Middle frontal gyrus (tissue), 1 donor: ENCODE measurements around the gene C9orf78.

Experiments
- DNase-seq: peaks from one replicate; pipeline ENCODE4 v3.0.0-alpha.2; 2015; ENCODE audit warnings: low spot score; ENCODE audit errors: extremely low spot score

C9orf78 gene

GRCh38 chr9:129868023-129868871 lies 33.2 kb upstream of the C9orf78 start:
- DNase-seq = no peak

DNA sequence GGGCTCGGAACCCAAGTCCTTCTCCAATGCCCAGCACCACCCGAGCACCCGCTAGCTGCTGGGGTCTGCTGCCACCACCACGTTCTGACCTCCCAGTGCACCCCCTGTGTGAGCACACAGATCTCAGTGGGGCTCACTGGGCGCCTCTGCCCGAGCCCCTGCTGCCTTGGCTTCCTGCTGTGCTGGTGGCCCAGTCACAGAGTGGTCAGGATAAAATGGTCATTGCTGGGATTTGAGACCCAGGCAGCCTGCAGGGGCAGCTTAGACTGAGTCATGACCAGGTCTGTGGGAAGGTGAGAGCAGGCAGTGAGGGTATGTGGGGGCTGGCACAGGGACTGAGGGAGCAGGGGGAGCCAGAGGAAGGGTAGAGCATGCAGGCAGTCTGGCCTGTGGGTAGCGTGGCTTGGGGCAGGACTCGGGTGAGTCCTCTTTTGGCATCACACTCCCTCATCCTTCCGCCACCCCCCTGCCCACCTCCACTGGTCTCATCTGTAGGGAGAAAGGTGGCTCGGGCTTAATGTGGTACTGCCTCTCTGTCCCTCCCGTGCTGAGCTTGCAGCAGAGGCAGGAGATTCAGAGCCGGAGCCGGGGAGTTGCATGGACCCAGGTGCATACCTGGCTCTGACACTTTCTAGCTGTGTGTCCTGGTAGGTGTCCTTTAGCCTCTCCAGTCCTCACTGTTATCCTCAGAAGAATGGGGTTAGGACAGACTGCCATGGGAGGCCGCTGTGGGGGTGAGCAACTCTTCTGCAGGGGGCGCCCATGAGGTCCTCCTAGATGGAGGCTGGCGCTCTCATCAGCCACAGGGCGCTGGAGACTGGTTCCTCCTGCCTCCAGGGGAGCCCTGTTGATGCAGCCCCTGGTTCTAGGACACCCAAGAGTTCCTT lies 32.3 kb upstream of the C9orf78 start:
- no peak for DNase-seq

DNA sequence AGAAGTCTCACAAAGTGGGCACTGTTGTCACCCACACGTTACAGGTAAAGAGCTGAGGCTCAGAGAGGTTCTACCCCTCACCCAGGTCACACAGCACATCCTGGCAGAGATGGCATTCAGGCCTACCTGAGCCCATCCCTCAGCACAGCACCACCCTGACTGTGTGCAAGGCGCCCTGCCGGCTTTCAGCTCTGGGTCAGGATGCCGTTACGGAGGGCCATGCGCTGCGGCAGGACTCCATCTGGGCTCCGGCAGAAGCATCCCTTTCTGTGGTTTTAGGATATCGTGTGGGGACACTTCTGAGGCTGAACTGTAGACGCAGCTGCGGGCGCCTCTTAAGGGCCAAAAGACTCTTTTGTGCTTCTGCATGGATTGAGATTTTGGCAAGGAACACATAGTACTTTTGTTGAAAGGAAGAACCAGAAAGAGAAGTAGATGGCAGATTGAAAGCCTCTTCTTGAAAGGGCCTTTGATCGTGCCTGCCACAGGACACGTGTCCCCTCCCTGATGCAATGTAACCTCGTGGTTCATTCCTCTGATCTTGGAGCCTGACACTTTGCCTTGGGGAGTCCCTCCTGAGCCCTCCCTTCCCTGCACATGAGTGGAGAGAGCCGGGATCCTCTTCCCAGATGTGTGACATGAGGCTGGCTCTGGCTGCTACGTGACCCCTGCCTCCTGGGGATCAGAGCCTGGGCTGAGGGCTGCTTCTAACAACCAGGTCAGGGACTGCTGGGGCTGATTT lies 31.5 kb upstream of the C9orf78 start:
- no peak for DNase-seq

DNA sequence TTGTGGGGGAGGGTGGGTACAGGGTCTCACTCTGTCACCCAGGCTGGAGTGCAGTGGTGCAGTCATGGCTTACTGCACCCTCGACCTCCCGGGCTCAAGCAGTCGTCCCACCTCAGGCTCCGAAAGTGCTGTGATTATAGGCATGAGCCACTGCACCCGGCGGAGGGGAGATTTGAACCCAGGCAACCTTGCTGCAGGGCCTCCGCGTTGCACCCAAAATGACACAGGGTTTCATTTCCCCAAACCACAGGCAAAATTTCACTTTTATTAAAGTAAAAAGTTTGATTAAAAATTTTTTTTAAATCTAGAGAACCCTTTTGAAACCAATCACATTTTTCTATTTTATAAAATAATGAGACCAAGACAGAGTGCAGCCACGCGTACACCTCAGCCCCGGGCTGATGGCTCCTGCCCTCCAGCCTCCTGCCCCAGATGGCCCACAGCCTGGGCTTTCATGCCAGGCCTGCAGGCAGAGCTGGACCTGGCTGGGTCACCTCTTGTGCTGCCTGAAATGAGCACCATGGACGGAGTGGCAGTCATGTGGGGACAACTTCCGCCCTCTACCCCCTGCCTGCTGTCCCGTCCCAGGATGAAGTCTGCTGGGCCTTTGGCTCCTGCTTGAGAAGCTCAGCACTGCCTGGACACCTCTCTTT lies 30.7 kb upstream of the C9orf78 start:
- DNase-seq = no peak

- no peak for DNase-seq
These were observed 30.0 kb upstream of the C9orf78 start for GRCh38 chr9:129864991-129865647.

- no peak for DNase-seq
These were observed 28.1 kb upstream of the C9orf78 start for GRCh38 chr9:129863059-129863690.

GRCh38 chr9:129861447-129861827 lies 26.4 kb upstream of the C9orf78 start:
- no peak for DNase-seq

- DNase-seq = no peak
These were observed 25.8 kb upstream of the C9orf78 start for GRCh38 chr9:129860653-129861446.

DNA sequence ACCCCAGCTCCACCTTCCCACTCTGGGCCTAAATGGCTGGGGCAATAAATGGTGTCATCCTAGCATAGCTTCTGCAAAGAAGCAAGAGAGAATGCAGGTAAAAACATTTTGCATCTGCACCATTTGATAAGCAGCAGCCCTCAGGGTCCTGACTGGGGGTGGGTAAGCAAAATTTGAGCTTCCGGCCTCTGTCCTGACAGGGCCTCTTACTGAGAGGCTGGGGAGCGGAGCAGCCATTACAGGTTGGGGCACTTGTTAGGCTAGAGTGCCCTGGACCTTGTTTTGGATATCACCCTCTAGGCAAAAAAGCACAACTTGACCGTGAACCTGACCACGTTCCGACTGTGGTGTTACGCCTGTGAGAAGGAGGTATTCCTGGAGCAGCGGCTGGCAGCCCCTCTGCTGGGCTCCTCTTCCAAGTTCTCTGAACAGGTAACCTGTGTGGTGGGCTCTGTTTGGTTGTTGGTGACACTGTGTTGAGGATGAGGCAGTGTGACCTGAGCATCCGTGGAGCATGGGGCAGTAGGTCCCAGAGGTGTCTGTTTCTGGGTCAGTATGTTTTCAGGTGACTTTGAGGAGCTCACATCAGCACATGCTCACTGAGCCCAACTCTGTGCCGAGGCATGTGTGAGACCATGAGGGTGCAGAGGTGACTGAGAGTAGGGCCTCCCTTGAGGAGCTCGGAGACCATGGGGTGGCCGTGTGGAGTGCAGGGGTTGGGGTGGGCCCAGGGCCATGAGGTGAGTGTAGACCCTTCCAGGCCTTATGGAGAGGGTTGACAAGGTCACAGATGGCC lies 23.3 kb upstream of the C9orf78 start:
- no peak for DNase-seq

GRCh38 chr9:129857207-129857606 lies 22.1 kb upstream of the C9orf78 start:
- no peak for DNase-seq

DNA sequence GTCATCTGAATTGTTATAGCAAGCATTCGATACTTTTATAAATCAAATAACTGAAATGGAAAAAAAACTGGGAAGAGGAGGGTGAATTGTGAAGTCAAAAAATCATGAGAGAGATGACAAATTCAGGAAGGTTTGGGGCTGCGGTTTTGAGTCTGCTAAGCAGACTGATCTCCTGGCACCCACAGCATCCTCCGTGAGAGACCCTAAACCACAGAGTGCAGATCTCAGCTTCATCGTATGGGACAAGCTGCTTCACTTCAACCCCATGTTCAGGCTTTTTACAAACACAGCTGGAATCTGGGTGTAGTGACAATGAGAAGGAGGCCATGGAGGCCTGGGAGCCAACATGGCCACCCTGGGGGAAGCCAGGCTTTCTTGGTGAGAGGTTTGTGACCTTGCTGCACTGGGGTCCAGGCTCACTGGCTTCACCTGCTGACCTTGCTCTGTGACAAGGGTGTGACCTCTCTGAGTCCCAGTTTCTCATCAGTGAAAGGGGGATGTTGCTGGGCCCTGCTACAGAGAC lies 19.6 kb upstream of the C9orf78 start:
- DNase-seq = no peak

- DNase-seq = no peak
These were observed 18.5 kb upstream of the C9orf78 start for GRCh38 chr9:129853614-129854013.

DNA sequence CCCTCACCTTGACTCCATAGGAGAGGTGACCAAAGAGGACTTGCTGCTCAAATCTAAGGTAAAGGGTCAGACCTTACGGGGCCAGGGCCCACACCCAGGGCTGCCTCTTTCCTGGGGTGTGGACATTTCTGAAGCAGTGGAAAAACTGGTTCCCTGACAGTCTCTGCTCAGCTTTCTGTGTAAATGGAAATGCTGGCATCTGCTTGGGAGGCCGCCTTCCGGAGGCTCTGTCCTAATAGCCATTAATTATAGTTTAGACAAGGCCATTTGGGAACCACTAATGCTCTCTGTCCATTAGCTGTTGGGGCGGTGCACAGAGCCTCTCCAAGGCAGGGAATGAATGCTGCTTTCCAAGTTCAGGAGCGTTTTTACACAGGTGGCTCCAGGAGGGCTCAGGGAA lies 17.5 kb upstream of the C9orf78 start:
- DNase-seq = no peak

DNA sequence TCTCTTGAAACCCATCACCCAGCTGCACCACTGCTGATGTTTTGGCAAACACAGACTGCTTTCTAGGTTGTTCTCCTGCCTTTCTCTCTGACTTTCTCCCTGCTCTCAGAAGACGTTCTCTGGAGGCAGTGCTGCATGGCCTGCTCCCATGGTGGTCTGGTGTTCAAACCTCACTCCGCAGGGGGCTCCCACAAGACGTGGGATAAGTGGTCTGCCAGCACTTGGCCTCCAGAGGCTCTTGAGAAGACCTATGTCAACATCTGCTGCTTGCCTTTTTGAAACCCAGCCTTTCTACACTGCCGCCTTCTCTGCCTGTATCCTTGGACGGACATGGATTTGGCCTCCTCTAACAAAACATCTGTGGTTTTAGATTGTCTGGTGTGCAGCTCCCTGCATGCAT lies 16.7 kb upstream of the C9orf78 start:
- DNase-seq = no peak

GRCh38 chr9:129850821-129851550 lies 15.9 kb upstream of the C9orf78 start:
- no peak for DNase-seq

DNA sequence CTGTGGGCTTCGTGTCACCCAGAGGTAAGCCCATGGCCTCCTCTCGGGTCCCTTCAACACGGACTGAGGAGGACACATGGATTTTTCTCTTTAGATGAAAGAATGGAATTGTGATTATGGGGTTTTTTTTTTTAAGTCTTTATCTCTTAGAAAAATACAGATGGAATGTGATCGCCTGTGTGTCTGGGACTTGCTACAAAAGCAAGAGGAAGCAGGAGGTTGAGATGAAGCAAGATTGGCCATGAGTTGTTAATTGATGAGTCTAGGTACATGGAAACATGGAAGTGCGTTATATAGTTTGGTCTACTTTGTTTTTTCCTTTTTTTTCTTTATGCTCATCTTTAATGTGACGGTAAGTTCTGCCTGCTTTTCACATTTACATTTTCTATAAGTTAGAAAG lies 14.8 kb upstream of the C9orf78 start:
- no peak for DNase-seq

GRCh38 chr9:129848712-129849441 lies 13.8 kb upstream of the C9orf78 start:
- DNase-seq = no peak
